Measurements from ENCODE around the gene KLHDC10.
"Not testable (repeated sequence)": the region's sequence is repeated elsewhere in the genome, so short reads cannot be mapped to it uniquely, and the experiment has no call there.

Gene KLHDC10

GRCh38 chr7:130160455-130160854, 90.1 kb downstream of the KLHDC10 start:
- no peak for DNase-seq

- no peak for DNase-seq
Measured at GRCh38 chr7:130162196-130162595, 91.9 kb downstream of the KLHDC10 start.

GRCh38 chr7:130174237-130174959, 104.1 kb downstream of the KLHDC10 start:
- DNase-seq, result no peak

- no peak for DNase-seq
Measured at GRCh38 chr7:130178251-130178650, 107.9 kb downstream of the KLHDC10 start.

- no peak for DNase-seq
Measured at GRCh38 chr7:130179631-130180030, 109.3 kb downstream of the KLHDC10 start.

- peak; percentile 82 for DNase-seq
Measured at GRCh38 chr7:130180571-130181262, 110.4 kb downstream of the KLHDC10 start.

- DNase-seq, result no peak
Measured at GRCh38 chr7:130181263-130181605, 110.9 kb downstream of the KLHDC10 start.

- peak; percentile 70 for DNase-seq
Measured at GRCh38 chr7:130182990-130183389, 112.7 kb downstream of the KLHDC10 start.

GRCh38 chr7:130184349-130184748, 114.0 kb downstream of the KLHDC10 start:
- not testable (repeated sequence) for DNase-seq
